ENCODE results near the gene ASB7.

The ASB7 gene

DNA sequence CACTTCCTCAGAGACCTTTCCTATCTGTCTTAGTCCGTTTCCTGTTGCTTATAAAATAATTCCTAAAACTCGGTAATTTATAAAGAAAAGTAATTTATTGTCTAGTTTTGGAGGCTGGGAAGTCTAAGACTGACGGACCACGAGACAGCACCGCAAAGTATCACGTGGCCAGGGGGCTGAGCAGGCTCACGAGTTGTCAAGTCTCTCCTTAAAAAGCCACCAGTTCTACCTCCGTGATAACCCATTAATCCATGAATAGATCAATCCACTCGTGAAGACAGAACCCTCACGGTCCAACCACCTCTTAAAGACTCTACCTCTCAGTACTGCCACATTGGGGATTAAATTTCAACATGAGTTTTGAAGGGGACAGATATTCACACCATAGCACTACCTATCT lies 1.2 kb upstream of the ASB7 start:
- ChIA-PET POLR2A (no interaction called here), CTCF (no interaction called here)
- TF ChIP-seq, protein P1, sequence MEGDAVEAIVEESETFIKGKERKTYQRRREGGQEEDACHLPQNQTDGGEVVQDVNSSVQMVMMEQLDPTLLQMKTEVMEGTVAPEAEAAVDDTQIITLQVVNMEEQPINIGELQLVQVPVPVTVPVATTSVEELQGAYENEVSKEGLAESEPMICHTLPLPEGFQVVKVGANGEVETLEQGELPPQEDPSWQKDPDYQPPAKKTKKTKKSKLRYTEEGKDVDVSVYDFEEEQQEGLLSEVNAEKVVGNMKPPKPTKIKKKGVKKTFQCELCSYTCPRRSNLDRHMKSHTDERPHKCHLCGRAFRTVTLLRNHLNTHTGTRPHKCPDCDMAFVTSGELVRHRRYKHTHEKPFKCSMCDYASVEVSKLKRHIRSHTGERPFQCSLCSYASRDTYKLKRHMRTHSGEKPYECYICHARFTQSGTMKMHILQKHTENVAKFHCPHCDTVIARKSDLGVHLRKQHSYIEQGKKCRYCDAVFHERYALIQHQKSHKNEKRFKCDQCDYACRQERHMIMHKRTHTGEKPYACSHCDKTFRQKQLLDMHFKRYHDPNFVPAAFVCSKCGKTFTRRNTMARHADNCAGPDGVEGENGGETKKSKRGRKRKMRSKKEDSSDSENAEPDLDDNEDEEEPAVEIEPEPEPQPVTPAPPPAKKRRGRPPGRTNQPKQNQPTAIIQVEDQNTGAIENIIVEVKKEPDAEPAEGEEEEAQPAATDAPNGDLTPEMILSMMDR (IDR thresholded peaks at IDR 0.05; ENCODE audit: insufficient read depth, low read length, missing control alignments), result no peak
- peak overlapping the region; percentile 91 for H3K4me3 ChIP-seq (ENCODE audit: low read depth, low read length)
- no peak for DNase-seq (ENCODE audit: low read depth, low spot score)

DNA sequence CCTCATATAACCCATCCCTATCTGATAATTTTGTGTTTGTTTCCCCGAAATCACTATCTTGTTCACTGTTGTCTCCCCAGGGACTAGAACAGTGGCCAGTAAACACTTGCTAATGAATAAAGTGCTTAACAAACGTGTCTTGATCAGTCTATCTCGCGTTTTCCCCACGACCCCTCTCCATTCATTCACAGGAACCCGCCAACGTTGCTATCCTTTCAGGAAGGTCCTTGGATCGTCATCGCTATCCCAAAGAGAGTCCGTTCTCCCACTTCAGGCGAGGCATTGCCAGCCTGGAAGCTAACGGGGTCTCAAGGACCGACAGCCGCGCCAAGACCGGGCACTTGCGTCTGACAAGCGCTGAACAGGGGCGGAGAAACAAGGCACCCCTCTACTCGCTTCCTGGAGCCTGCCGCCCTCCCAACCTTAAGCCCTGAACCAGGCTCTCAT lies 749 bp upstream of the ASB7 start:
- ChIA-PET CTCF (interaction anchor here (0.9 kb wide), 1 partner anchor 28 kb away, joined by 6 read pairs; no protein-coding TSS in a partner anchor), POLR2A (interaction anchor here (0.8 kb wide), 1 partner anchor 9 kb away, joined by 3 read pairs; no protein-coding TSS in a partner anchor)
- peak overlapping the region; percentile 91 for H3K4me3 ChIP-seq (ENCODE audit: low read depth, low read length)
- TF ChIP-seq, protein P1 (IDR thresholded peaks at IDR 0.05; ENCODE audit: insufficient read depth, low read length, missing control alignments), result no peak
- DNase-seq (ENCODE audit: low read depth, low spot score), result no peak

DNA sequence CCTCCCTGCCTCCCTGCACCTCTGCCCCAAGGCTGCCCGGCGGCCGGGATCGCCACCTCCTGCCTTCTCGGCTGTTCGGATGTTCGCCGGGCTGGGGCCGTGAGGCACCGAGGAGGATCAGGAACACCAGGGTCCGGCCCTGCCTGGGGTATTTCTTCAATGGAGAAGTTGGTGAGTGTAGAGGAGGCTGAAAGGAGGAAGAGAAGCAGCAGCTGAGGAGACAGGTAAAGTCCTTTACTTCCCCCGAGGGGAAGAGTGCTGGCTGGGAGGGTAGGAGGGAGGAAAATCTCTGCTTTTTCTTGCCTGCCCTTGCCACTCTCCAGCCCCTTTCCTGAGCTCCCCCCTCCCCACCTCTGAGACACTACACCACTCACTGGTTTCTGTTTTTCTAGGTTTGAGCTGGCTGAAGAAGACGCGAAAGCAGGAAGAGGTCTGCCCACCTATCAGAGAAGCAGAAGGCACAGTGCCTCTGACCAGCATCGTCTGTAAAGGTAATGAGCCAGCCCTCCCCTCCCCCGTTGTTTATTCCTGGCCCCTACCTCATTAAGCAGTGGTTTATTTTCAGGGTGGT lies 519 bp downstream of the ASB7 start:
- peak overlapping the region; percentile 86 for H3K4me3 ChIP-seq (ENCODE audit: low read depth, low read length)
- TF ChIP-seq, protein P1 (IDR thresholded peaks at IDR 0.05; ENCODE audit: insufficient read depth, low read length, missing control alignments), result no peak
- POLR2A ChIA-PET, result no interaction called here
- CTCF ChIA-PET, result interaction anchor here (1.0 kb wide), 1 partner anchor 406 kb away, joined by 4 read pairs; no protein-coding TSS in a partner anchor
- DNase-seq (ENCODE audit: low read depth, low spot score), result no peak

DNA sequence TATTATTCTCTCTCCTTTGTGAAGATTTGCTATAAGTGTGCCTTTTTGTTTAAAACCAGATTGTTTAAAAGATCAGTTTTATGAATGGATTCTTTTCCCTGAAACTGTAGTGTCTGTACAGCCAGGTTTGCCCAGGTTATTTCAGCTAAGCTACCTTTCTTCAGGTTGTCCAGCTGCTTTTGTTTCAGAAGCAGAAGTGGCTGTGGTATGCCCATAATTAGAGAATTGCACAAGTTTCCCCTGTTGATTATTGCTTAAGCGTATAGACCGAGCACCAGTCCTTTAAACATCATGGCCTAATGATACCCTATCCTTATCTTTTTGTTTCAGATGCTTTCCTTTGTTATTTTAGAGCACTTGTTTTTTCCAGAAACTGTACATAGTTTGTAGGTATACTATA lies 10.2 kb downstream of the ASB7 start:
- ChIA-PET POLR2A (no interaction called here), CTCF (interaction anchor here (2.0 kb wide), 1 partner anchor 396 kb away, joined by 6 read pairs; no protein-coding TSS in a partner anchor)
- TF ChIP-seq, protein P1 (IDR thresholded peaks at IDR 0.05; ENCODE audit: insufficient read depth, low read length, missing control alignments), result no peak
- no peak overlapping the region for H3K4me3 ChIP-seq (ENCODE audit: low read depth, low read length)
- no peak for DNase-seq (ENCODE audit: low read depth, low spot score)

DNA sequence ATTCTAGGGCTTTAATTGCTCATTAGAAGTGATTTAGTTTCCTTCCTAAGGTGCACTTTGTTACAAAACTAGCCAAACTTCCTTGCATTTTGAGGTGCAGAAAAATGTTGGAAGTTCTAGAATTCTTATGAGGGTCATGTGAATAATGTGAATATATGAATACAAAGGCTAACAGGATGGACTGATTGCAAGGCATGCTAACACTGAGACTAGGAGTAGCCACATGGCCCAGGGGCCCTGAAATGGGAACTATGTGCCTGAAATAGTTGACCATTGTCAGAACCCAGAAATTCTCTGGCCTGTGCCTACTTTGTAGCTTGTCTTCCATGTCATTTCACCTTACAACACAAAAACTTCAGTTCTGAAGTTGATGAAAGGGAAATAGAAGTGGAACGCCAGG lies 10.8 kb downstream of the ASB7 start:
- ChIA-PET CTCF (interaction anchor here (2.0 kb wide), 1 partner anchor 395 kb away, joined by 6 read pairs; no protein-coding TSS in a partner anchor), POLR2A (no interaction called here)
- no peak for DNase-seq (ENCODE audit: low read depth, low spot score)
- TF ChIP-seq, protein P1 (IDR thresholded peaks at IDR 0.05; ENCODE audit: insufficient read depth, low read length, missing control alignments), result no peak
- no peak overlapping the region for H3K4me3 ChIP-seq (ENCODE audit: low read depth, low read length)

DNA sequence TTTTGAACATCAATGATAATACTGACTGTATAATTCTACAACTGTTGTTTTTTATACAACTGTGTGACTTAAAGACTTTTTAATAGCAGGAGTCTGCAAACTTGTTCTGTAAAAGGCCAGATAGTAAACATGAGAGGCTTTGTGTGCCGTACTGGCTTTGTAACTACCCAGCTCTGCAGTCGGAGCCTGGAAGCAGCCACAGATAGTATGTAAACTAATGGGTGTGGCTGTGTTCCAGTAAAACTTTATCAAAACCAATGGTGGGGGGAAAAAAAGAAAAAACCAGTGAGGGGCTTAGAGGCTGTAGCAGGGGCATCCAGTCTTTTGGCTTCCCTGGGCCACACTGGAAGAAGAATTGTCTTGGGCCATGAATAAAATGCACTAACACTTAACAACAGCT lies 11.9 kb downstream of the ASB7 start:
- no peak overlapping the region for H3K4me3 ChIP-seq (ENCODE audit: low read depth, low read length)
- ChIA-PET POLR2A (no interaction called here), CTCF (interaction anchor here (1.7 kb wide), 1 partner anchor 393 kb away, joined by 14 read pairs; no protein-coding TSS in a partner anchor)
- DNase-seq (ENCODE audit: low read depth, low spot score), result no peak
- TF ChIP-seq, protein P1 (IDR thresholded peaks at IDR 0.05; ENCODE audit: insufficient read depth, low read length, missing control alignments), result no peak
